ENCODE results near the gene CACNA1I. TPM values are rescaled to one million over a fixed set of nuclear protein-coding genes. Genes with fewer than 3 reads are reported as not detected.

The CACNA1I gene
- total RNA-seq, 4 donors from 2014 or later: under 0.01 to 0.15 TPM; not detected in 2

DNA sequence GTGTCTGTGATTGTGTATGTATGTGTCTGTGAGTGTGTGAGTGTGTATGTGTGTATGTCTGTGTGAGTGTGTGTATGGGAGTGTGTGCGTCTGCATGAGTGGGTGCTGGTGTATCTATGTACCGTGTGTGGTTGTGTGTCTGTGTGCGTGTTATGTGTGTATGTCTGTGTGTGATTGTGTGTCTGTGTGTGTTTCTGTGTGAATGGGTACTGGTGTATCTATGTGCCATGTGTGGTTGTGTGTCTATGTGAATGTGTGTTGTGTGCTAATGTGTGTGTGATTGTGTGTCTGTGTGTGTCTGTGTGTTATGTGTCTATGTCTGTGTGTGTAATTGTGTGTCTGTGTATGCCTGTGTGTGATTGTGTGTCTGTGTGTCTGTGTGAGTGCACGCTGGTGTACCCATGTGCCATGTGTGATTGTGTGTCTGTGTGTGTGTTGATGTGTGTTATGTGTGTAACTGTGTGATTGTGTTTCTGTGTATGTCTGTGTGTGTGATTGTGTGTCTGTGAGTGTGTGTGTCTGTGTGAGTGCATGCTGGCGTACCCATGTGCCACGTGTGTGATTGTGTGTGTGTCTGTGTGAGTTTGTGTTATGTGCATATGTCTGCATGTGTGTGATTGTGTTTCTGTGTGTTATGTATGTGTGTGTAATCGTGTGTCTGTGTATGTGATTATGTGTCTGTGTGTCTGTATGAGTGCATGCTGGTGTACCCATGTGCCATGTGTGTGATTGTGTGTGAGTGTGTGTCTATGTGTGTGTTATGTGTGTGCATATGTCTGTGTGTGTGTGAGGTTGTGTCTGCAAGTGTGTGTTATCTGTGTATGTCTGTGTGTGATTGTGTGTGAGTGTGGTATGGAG is 6.8 kb upstream of the CACNA1I start:
- H3K9me3 ChIP-seq: no peaks in the 10 kb centered on the region
- H3K36me3 ChIP-seq: no peaks in the 10 kb centered on the region
- no peak for DNase-seq
- intact Hi-C loops (cut with DNase I; ENCODE audit: low total_unique reads): no loop called here
- no peak for TF ChIP-seq POLR2A (IDR thresholded peaks at IDR 0.05)
- H3K27ac ChIP-seq: no peak overlapping the region
- no peak overlapping the region for H3K4me3 ChIP-seq
- no peaks in the 10 kb centered on the region for H3K27me3 ChIP-seq
- no peaks in the 10 kb centered on the region for H3K4me1 ChIP-seq

DNA sequence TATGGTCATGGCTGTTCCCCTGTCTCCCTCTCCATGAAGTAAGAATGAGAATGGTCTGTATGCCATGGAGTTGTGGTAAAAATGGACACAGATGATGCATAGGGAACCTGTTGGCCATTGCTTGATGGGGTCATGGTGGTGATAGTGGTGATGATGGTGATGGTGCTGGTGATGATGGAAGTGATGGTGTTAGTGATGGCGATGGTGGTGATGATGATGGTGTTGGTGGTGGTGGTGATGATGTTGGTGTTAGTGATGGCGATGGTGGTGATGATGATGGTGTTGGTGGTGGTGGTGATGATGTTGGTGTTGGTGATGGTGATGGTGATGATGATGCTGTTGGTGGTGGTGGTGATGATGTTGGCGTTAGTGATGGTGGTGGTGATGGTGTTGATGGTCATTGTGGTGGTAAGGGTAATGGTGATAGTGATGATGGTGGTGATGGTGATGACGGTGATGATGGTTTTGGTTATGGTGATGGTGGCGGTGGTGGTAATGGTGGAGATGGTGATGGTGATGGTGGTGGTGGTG is 5.1 kb upstream of the CACNA1I start:
- H3K9me3 ChIP-seq: no peaks in the 10 kb centered on the region
- intact Hi-C loops (cut with DNase I; ENCODE audit: low total_unique reads): no loop called here
- H3K27ac ChIP-seq: no peak overlapping the region
- no peak for TF ChIP-seq POLR2A (IDR thresholded peaks at IDR 0.05)
- TF ChIP-seq, protein P1, sequence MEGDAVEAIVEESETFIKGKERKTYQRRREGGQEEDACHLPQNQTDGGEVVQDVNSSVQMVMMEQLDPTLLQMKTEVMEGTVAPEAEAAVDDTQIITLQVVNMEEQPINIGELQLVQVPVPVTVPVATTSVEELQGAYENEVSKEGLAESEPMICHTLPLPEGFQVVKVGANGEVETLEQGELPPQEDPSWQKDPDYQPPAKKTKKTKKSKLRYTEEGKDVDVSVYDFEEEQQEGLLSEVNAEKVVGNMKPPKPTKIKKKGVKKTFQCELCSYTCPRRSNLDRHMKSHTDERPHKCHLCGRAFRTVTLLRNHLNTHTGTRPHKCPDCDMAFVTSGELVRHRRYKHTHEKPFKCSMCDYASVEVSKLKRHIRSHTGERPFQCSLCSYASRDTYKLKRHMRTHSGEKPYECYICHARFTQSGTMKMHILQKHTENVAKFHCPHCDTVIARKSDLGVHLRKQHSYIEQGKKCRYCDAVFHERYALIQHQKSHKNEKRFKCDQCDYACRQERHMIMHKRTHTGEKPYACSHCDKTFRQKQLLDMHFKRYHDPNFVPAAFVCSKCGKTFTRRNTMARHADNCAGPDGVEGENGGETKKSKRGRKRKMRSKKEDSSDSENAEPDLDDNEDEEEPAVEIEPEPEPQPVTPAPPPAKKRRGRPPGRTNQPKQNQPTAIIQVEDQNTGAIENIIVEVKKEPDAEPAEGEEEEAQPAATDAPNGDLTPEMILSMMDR (IDR thresholded peaks at IDR 0.05): no peak
- no peaks in the 10 kb centered on the region for H3K4me1 ChIP-seq
- H3K36me3 ChIP-seq: no peaks in the 10 kb centered on the region
- H3K4me3 ChIP-seq: no peak overlapping the region
- H3K27me3 ChIP-seq: no peaks in the 10 kb centered on the region
- no peak for DNase-seq

DNA sequence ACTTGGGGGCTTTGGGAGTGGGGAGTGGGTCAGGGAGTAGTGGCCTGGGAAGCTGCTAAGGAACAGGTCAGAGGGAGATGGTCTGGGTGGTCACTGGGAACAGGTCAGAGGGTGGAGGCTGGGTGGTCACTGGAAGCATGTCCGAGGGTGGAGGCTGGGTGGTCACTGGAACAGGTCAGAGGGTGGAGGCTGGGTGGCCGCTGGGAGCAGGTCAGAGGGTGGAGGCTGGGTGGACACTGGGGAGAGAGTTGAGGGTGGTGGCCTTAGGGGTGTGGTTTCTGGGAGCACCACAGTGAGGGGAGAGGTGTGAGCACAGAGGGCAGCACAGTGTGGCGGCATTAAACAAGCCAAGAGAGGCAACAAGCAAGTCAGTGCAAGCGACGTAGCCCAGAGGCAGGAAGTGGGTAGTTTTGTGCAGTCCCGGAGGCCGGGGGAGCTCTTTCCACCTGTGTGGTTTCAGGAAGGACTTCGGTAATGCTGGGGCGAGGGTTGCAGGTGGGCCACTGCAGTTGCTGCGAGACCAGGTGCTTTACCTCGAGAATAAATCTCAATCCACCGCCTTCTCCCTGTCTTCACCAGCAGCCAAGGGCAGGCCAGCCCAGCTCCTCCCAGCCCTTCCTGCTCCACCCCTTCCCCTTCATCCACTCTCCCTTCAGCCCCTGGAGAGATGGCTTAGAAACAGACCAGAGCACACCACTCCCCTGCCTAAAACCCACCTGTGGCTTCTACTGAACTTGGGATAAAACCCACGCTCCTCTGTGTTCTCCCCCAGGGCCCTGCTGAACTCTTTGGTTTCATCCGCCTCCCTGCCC is 3.2 kb upstream of the CACNA1I start:
- Histone ChIP-seq H3K4me3 (no peak overlapping the region), H3K36me3 (no peaks in the 10 kb centered on the region), H3K27ac (no peak overlapping the region), H3K27me3 (no peaks in the 10 kb centered on the region), H3K4me1 (no peaks in the 10 kb centered on the region), H3K9me3 (no peaks in the 10 kb centered on the region)
- no peak for DNase-seq
- intact Hi-C loops (cut with DNase I; ENCODE audit: low total_unique reads): no loop called here
- TF ChIP-seq, protein P1 (IDR thresholded peaks at IDR 0.05): no peak
- TF ChIP-seq POLR2A (IDR thresholded peaks at IDR 0.05): no peak

DNA sequence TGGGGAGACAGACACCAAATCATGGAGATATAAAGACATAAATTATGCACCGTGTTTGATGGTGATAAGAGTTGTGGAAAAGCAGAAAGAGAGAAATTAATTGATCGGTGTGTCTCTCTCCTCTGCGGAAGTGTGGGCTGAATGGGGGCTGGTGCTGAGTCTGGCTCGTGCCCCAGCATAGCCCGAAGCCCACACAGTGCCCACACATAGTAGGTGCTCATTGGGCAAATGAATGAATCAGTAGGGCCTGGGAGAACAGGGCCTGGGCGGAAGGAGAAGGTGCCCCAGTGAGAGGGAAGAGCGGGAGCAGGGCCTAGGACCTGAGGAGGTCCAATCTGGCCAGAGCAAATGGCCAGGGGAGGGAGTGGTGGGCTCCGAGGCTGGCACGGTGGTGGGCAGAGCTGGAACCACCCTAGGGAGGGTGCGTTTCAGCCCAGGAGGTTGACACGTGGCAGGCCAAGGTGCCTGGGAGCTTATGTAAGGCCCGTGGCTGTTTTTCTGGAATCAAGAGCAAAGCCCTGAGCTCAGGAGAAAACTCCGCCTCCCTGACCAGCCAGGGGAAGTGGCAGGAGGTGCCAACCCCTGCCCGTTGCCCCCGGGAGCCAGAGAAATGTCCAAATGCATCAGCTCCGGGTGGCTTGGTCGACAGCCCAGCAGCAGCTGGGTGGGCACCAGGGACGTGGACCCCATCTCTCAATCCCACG is 2.1 kb upstream of the CACNA1I start:
- DNase-seq: no peak
- no peaks in the 10 kb centered on the region for H3K36me3 ChIP-seq
- H3K4me1 ChIP-seq: no peaks in the 10 kb centered on the region
- H3K27ac ChIP-seq: no peak overlapping the region
- intact Hi-C loops (cut with DNase I; ENCODE audit: low total_unique reads): no loop called here
- no peaks in the 10 kb centered on the region for H3K9me3 ChIP-seq
- H3K4me3 ChIP-seq: no peak overlapping the region
- no peaks in the 10 kb centered on the region for H3K27me3 ChIP-seq
- TF ChIP-seq, protein P1 (IDR thresholded peaks at IDR 0.05): no peak
- TF ChIP-seq POLR2A (IDR thresholded peaks at IDR 0.05): no peak

DNA sequence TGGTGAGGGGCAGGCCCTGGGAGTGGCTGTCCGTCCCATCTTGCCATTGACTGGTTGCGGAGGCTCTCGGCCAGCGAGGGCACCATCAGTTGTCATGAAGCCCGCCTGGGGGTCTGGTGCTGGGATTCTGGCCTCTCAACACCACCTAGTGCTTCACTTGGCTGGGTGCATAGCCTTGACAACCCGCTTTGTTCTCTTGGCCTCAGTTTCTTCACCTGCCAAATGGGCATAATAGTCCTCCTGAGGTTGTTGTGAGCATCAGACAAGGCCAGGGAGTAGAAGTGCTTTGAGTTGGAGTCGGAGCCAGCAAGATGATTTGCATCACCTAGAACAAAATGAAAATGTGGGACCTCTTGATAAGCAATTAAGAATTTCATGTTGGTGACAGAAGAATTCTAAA is 1.5 kb upstream of the CACNA1I start:
- TF ChIP-seq, protein P1 (IDR thresholded peaks at IDR 0.05): no peak
- no peak for TF ChIP-seq POLR2A (IDR thresholded peaks at IDR 0.05)
- no peak overlapping the region for H3K27ac ChIP-seq
- intact Hi-C loops (cut with DNase I; ENCODE audit: low total_unique reads): no loop called here
- H3K36me3 ChIP-seq: no peaks in the 10 kb centered on the region
- no peaks in the 10 kb centered on the region for H3K4me1 ChIP-seq
- no peak overlapping the region for H3K4me3 ChIP-seq
- DNase-seq: no peak
- no peaks in the 10 kb centered on the region for H3K9me3 ChIP-seq
- no peaks in the 10 kb centered on the region for H3K27me3 ChIP-seq
